ENCODE measurements around the gene GNAQ.

The GNAQ gene

GRCh38 chr9:77750981-77751340, 280.6 kb downstream of the GNAQ start:
- Histone ChIP-seq H3K36me3 (ENCODE audit: control insufficient read depth in 5 of 5, insufficient read depth in 5 of 5, low read length in 5 of 5) (peaks cover 0 to 2% (median 0%) of the 10 kb centered on the region in 5 donors), H3K9me3 (ENCODE audit: control insufficient read depth in 5 of 5, low read length in 5 of 5) (no peaks in the 10 kb centered on the region), H3K27ac (ENCODE audit: low read depth, low read length) (no peak overlapping the region), H3K9ac (ENCODE audit: low read length in 5 of 5) (no peak overlapping the region), H3K4me1 (ENCODE audit: control insufficient read depth in 5 of 5, insufficient read depth in 5 of 5, low read length in 5 of 5) (peaks cover 0 to 22% (median 12%) of the 10 kb centered on the region in 5 donors), H3K4me3 (ENCODE audit: low read depth in 1 of 5, low read length in 5 of 5) (no peak overlapping the region), H3K27me3 (ENCODE audit: control insufficient read depth in 5 of 5, insufficient read depth in 4 of 5, low read length in 5 of 5) (no peaks in the 10 kb centered on the region)

DNA sequence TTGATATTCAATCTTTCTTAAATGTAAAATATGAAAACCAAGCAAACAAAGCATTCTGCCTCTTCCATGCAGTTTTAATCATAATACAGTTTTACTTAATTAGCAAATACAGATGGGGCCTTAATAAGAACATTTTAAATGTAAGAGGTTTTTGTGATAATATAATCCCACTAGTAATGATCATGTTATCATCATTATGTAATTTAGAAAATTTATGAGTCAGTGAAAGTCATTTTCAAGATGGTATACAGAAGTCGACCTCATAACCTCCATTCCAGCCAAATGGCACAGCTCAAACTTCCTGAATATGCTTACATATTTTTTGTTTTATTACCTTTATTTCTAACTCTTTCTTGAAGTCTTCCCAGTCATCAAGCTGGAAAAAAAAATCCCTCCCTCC, 281.3 kb downstream of the GNAQ start:
- Histone ChIP-seq H3K9ac (ENCODE audit: low read length in 5 of 5) (no peak overlapping the region), H3K4me1 (ENCODE audit: control insufficient read depth in 5 of 5, insufficient read depth in 5 of 5, low read length in 5 of 5) (peaks cover 0 to 22% (median 12%) of the 10 kb centered on the region in 5 donors), H3K27ac (ENCODE audit: low read depth, low read length) (no peak overlapping the region), H3K36me3 (ENCODE audit: control insufficient read depth in 5 of 5, insufficient read depth in 5 of 5, low read length in 5 of 5) (no peaks in the 10 kb centered on the region), H3K4me3 (ENCODE audit: low read depth in 1 of 5, low read length in 5 of 5) (no peak overlapping the region), H3K9me3 (ENCODE audit: control insufficient read depth in 5 of 5, low read length in 5 of 5) (no peaks in the 10 kb centered on the region), H3K27me3 (ENCODE audit: control insufficient read depth in 5 of 5, insufficient read depth in 4 of 5, low read length in 5 of 5) (no peaks in the 10 kb centered on the region)

- no peaks in the 10 kb centered on the region for H3K36me3 ChIP-seq (ENCODE audit: control insufficient read depth in 5 of 5, insufficient read depth in 5 of 5, low read length in 5 of 5)
- no peaks in the 10 kb centered on the region for H3K9me3 ChIP-seq (ENCODE audit: control insufficient read depth in 5 of 5, low read length in 5 of 5)
- no peak overlapping the region for H3K27ac ChIP-seq (ENCODE audit: low read depth, low read length)
- no peak overlapping the region for H3K4me3 ChIP-seq (ENCODE audit: low read depth in 1 of 5, low read length in 5 of 5)
- no peaks in the 10 kb centered on the region for H3K27me3 ChIP-seq (ENCODE audit: control insufficient read depth in 5 of 5, insufficient read depth in 4 of 5, low read length in 5 of 5)
- peaks cover 0 to 38% (median 25%) of the 10 kb centered on the region in 5 donors for H3K4me1 ChIP-seq (ENCODE audit: control insufficient read depth in 5 of 5, insufficient read depth in 5 of 5, low read length in 5 of 5)
- H3K9ac ChIP-seq (ENCODE audit: low read length in 5 of 5), result no peak overlapping the region
These were observed 283.3 kb downstream of the GNAQ start for GRCh38 chr9:77748214-77748772.

- Histone ChIP-seq H3K9me3 (ENCODE audit: control insufficient read depth in 5 of 5, low read length in 5 of 5) (no peaks in the 10 kb centered on the region), H3K27me3 (ENCODE audit: control insufficient read depth in 5 of 5, insufficient read depth in 4 of 5, low read length in 5 of 5) (no peaks in the 10 kb centered on the region), H3K27ac (ENCODE audit: low read depth, low read length) (no peak overlapping the region), H3K36me3 (ENCODE audit: control insufficient read depth in 5 of 5, insufficient read depth in 5 of 5, low read length in 5 of 5) (no peaks in the 10 kb centered on the region), H3K4me3 (ENCODE audit: low read depth in 1 of 5, low read length in 5 of 5) (no peak overlapping the region), H3K9ac (ENCODE audit: low read length in 5 of 5) (no peak overlapping the region), H3K4me1 (ENCODE audit: control insufficient read depth in 5 of 5, insufficient read depth in 5 of 5, low read length in 5 of 5) (peaks cover 0 to 34% (median 23%) of the 10 kb centered on the region in 5 donors)
These were observed 284.4 kb downstream of the GNAQ start for GRCh38 chr9:77747163-77747562.

DNA sequence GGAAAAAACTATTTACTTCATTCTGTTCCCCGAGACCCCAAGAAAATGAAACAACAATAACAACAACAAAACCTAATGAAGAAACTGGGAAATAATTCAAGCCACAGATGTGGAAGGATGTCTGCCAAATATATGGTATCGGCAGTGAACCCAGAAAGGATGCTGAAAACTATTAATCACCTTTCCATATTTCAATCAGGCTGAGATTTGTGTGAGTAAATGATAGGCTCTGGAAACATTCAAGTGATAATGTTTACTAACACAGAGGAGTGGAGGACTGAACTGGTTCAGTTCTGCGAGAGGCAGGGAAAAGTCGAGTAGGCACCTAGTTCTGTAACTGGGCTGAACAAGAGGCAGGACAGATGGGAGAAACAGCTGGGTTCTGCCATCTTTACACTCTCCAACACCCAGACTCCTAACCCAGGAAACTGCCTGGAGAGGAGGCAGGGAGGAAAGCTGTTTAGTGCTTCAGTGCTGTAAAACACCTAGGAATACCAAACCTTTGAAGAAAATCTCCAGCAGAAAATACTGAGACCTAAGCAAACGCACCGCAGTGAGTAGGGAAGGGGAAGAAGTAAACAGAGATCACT, 286.7 kb downstream of the GNAQ start:
- Histone ChIP-seq H3K9ac (ENCODE audit: low read length in 5 of 5) (no peak overlapping the region), H3K9me3 (ENCODE audit: control insufficient read depth in 5 of 5, low read length in 5 of 5) (no peaks in the 10 kb centered on the region), H3K27me3 (ENCODE audit: control insufficient read depth in 5 of 5, insufficient read depth in 4 of 5, low read length in 5 of 5) (no peaks in the 10 kb centered on the region), H3K4me3 (ENCODE audit: low read depth in 1 of 5, low read length in 5 of 5) (no peak overlapping the region), H3K27ac (ENCODE audit: low read depth, low read length) (no peak overlapping the region), H3K4me1 (ENCODE audit: control insufficient read depth in 5 of 5, insufficient read depth in 5 of 5, low read length in 5 of 5) (peaks cover 0 to 20% (median 14%) of the 10 kb centered on the region in 5 donors), H3K36me3 (ENCODE audit: control insufficient read depth in 5 of 5, insufficient read depth in 5 of 5, low read length in 5 of 5) (no peaks in the 10 kb centered on the region)

- Histone ChIP-seq H3K9me3 (ENCODE audit: control insufficient read depth in 5 of 5, low read length in 5 of 5) (no peaks in the 10 kb centered on the region), H3K36me3 (ENCODE audit: control insufficient read depth in 5 of 5, insufficient read depth in 5 of 5, low read length in 5 of 5) (no peaks in the 10 kb centered on the region), H3K27me3 (ENCODE audit: control insufficient read depth in 5 of 5, insufficient read depth in 4 of 5, low read length in 5 of 5) (no peaks in the 10 kb centered on the region), H3K9ac (ENCODE audit: low read length in 5 of 5) (no peak overlapping the region), H3K4me3 (ENCODE audit: low read depth in 1 of 5, low read length in 5 of 5) (no peak overlapping the region), H3K27ac (ENCODE audit: low read depth, low read length) (no peak overlapping the region), H3K4me1 (ENCODE audit: control insufficient read depth in 5 of 5, insufficient read depth in 5 of 5, low read length in 5 of 5) (peaks cover 0 to 20% (median 14%) of the 10 kb centered on the region in 5 donors)
These were observed 288.2 kb downstream of the GNAQ start for GRCh38 chr9:77743386-77743785.

DNA sequence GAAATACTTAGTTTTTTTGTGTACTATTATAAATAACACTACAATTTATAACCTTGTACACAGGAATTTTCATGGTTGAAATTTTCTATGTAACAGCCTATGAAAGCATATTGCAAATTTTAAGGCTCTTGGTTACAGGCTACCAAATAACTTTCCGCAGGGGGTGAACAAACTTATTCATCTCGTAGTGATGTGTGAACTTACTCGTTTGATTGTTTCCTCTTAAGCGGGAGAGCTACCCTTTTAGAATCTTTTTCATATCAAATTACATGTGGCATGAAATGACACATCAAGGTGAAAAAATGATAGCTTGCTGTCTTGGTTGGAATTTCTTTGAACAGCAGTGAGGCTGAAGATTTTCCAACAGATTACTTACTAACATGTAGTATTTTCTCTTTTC, 292.7 kb downstream of the GNAQ start:
- Histone ChIP-seq H3K36me3 (ENCODE audit: control insufficient read depth in 5 of 5, insufficient read depth in 5 of 5, low read length in 5 of 5) (no peaks in the 10 kb centered on the region), H3K9me3 (ENCODE audit: control insufficient read depth in 5 of 5, low read length in 5 of 5) (no peaks in the 10 kb centered on the region), H3K27me3 (ENCODE audit: control insufficient read depth in 5 of 5, insufficient read depth in 4 of 5, low read length in 5 of 5) (no peaks in the 10 kb centered on the region), H3K4me1 (ENCODE audit: control insufficient read depth in 5 of 5, insufficient read depth in 5 of 5, low read length in 5 of 5) (peaks cover 0 to 27% (median 11%) of the 10 kb centered on the region in 5 donors), H3K4me3 (ENCODE audit: low read depth in 1 of 5, low read length in 5 of 5) (no peak overlapping the region), H3K9ac (ENCODE audit: low read length in 5 of 5) (no peak overlapping the region), H3K27ac (ENCODE audit: low read depth, low read length) (no peak overlapping the region)

GRCh38 chr9:77735494-77735893, 296.1 kb downstream of the GNAQ start:
- Histone ChIP-seq H3K4me1 (ENCODE audit: control insufficient read depth in 5 of 5, insufficient read depth in 5 of 5, low read length in 5 of 5) (peaks cover 0 to 32% (median 4%) of the 10 kb centered on the region in 5 donors), H3K27me3 (ENCODE audit: control insufficient read depth in 5 of 5, insufficient read depth in 4 of 5, low read length in 5 of 5) (no peaks in the 10 kb centered on the region), H3K36me3 (ENCODE audit: control insufficient read depth in 5 of 5, insufficient read depth in 5 of 5, low read length in 5 of 5) (no peaks in the 10 kb centered on the region), H3K4me3 (ENCODE audit: low read depth in 1 of 5, low read length in 5 of 5) (no peak overlapping the region), H3K27ac (ENCODE audit: low read depth, low read length) (no peak overlapping the region), H3K9ac (ENCODE audit: low read length in 5 of 5) (no peak overlapping the region), H3K9me3 (ENCODE audit: control insufficient read depth in 5 of 5, low read length in 5 of 5) (no peaks in the 10 kb centered on the region)

DNA sequence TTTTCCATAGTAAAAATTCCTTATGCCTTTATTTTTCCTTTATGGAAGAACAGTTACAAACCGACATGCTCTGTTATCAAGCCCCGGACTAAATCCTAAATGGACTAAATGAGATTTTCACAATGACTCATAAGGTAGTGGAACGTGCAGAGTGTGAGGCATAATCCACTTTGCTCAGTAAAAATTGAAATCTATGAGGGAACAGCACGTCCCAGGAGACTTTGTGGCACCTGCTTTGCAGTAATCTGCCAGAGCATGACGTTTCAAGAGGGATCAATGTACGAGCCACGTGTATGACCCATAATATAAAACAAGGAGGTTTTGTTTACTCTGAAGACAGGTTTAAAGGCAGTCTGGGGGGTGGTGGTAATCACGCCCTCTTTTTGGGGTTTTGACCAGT, 299.7 kb downstream of the GNAQ start:
- Histone ChIP-seq H3K36me3 (ENCODE audit: control insufficient read depth in 5 of 5, insufficient read depth in 5 of 5, low read length in 5 of 5) (peaks cover 7 to 15% (median 12%) of the 10 kb centered on the region in 5 donors), H3K27ac (ENCODE audit: low read depth, low read length) (no peak overlapping the region), H3K9ac (ENCODE audit: low read length in 5 of 5) (no peak overlapping the region), H3K9me3 (ENCODE audit: control insufficient read depth in 5 of 5, low read length in 5 of 5) (no peaks in the 10 kb centered on the region), H3K27me3 (ENCODE audit: control insufficient read depth in 5 of 5, insufficient read depth in 4 of 5, low read length in 5 of 5) (no peaks in the 10 kb centered on the region), H3K4me1 (ENCODE audit: control insufficient read depth in 5 of 5, insufficient read depth in 5 of 5, low read length in 5 of 5) (peaks cover 0 to 36% (median 6%) of the 10 kb centered on the region in 5 donors), H3K4me3 (ENCODE audit: low read depth in 1 of 5, low read length in 5 of 5) (no peak overlapping the region)

DNA sequence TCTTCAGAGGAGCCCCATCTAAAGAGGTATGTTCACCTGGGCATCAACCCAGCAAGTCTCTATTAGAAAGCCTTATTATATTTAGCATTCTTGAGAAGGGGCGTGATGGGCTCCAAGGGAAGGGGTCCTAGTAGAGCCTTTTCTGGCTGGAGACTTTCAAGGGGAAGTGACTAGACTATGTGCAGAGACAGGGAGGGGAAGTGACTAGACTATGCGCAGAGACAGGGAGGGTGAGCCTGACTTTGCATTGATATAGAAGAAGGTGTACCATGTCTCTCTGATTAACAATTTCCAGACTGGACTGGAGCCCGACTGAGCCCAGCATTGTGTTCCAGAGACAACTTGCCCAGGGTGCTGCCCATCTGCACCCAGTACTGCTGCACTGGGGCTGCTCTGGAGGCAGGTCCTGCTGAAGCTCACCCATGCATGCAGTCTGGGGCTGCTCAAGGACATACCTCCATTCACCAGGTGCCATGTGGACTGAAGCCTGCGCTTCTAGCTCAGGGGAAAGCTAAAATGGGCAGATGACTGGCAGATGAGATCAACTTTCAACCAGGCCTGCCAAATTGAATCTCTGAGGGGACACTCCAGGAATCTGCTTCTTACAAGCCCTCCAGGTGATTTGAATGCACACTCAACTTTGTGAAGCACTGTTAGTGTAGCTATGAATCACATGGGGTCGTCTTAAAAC, 300.5 kb downstream of the GNAQ start:
- H3K9ac ChIP-seq (ENCODE audit: low read length in 5 of 5), result no peak overlapping the region
- no peak overlapping the region for H3K4me3 ChIP-seq (ENCODE audit: low read depth in 1 of 5, low read length in 5 of 5)
- H3K9me3 ChIP-seq (ENCODE audit: control insufficient read depth in 5 of 5, low read length in 5 of 5), result no peaks in the 10 kb centered on the region
- peaks cover 13 to 22% (median 18%) of the 10 kb centered on the region in 5 donors for H3K36me3 ChIP-seq (ENCODE audit: control insufficient read depth in 5 of 5, insufficient read depth in 5 of 5, low read length in 5 of 5)
- H3K27ac ChIP-seq (ENCODE audit: low read depth, low read length), result no peak overlapping the region
- no peaks in the 10 kb centered on the region for H3K27me3 ChIP-seq (ENCODE audit: control insufficient read depth in 5 of 5, insufficient read depth in 4 of 5, low read length in 5 of 5)
- peaks cover 0 to 34% (median 6%) of the 10 kb centered on the region in 5 donors for H3K4me1 ChIP-seq (ENCODE audit: control insufficient read depth in 5 of 5, insufficient read depth in 5 of 5, low read length in 5 of 5)
